ENCODE measurements around the gene EIF2B4.
"Not testable (repeated sequence)": the region's sequence is repeated elsewhere in the genome, so short reads cannot be mapped to it uniquely, and the experiment has no call there.

The EIF2B4 gene

GRCh38 chr2:27335311-27335710 is 34.8 kb downstream of the EIF2B4 start:
- no peak for DNase-seq

GRCh38 chr2:27324720-27325119 is 45.4 kb downstream of the EIF2B4 start:
- DNase-seq, result no peak

GRCh38 chr2:27323596-27324285 is 46.4 kb downstream of the EIF2B4 start:
- DNase-seq, result no peak

- DNase-seq, result peak; percentile 85
These were observed 47.2 kb downstream of the EIF2B4 start, which contains the start of gene MPV17 for GRCh38 chr2:27322766-27323595. MPV17 (minus strand) TSS chr2:27323097; CDS start chr2:27322517, 580 bp downstream.

GRCh38 chr2:27322301-27322765 is 47.8 kb downstream of the EIF2B4 start:
- no peak for DNase-seq

- DNase-seq, result no peak
These were observed 49.1 kb downstream of the EIF2B4 start for GRCh38 chr2:27320958-27321543.

GRCh38 chr2:27319839-27320238 is 50.3 kb downstream of the EIF2B4 start:
- not testable (repeated sequence) for DNase-seq

- no peak for DNase-seq
These were observed 53.3 kb downstream of the EIF2B4 start for GRCh38 chr2:27316655-27317412.

GRCh38 chr2:27315122-27315521 is 55.0 kb downstream of the EIF2B4 start:
- DNase-seq, result no peak

- no peak for DNase-seq
These were observed 55.4 kb downstream of the EIF2B4 start for GRCh38 chr2:27314709-27315108.
